Myocyte (in vitro differentiated cells): ENCODE measurements around the gene PDGFRB. TPM values are rescaled to one million over a fixed set of nuclear protein-coding genes. Genes with fewer than 3 reads are reported as not detected.

Experiments
- DNase-seq: peaks from one replicate; pipeline ENCODE4 v3.0.0-alpha.2; 2012; ENCODE audit warnings: low read depth
- total RNA-seq: library from RNA; depleted of rRNA; stranded (reverse); fragments of >200 nt; gene quantifications from 2 replicates; pipeline ENCODE4 v1.2.3, GENCODE V29; 2014

The PDGFRB gene
- total RNA-seq, 1 donor from 2014 or later: 26.1 TPM

DNA sequence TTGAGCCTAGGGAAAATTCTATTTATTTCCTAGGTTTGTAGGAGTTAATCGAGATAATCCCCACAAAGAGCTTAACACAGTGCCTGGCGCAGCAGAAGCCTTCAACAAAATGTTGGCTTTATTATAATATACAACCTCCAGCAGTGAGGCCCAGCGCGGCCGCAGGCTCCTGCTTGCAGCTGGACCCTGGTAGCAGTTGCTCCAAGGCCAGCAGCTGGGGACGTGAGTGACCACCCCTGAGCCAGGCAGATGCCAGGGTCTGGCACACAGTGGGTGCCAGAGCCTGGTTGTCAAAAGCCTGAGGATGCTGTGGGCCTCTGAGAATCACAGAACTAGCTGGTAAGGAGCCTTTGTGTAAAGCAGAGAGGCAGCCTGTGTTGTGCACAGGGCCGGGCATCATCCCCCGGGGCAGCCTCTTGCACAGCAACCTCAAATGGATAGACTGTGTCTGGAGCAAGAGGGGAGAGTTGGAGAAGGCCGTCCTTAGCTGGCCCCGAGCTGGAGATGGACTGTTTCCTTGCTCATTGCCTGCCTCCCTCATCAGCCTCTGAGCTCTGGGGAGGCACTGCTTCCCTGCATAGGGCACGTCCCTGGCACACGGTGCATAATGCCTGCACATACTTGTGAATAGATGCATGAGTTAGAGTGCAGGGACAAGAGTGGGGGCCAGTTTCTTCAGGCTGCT lies 86.5 kb downstream of the PDGFRB start:
- no peak for DNase-seq

- no peak for DNase-seq
These were observed 87.2 kb downstream of the PDGFRB start for GRCh38 chr5:150068472-150068871.

DNA sequence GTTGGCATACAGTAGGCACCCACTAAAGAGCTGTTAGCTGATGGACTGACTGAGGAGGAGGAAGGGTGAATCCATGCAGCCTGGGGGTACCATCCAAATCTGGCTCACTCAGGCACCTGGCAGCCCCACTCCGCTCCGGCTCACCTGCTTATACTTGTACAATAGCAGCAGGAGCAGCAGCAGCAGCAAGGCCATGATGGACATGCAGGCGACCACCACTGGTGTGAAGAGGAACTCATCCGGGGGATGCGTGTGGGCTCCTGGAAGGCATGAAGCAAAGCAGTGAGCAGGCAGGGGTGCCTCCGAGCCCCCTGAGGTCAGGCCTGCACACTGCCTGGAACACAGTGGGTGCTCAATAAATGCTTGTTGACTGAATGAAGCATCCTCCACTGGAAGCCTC lies 87.6 kb downstream of the PDGFRB start:
- no peak for DNase-seq

- DNase-seq: no peak
These were observed 88.2 kb downstream of the PDGFRB start for GRCh38 chr5:150067405-150067960.

DNA sequence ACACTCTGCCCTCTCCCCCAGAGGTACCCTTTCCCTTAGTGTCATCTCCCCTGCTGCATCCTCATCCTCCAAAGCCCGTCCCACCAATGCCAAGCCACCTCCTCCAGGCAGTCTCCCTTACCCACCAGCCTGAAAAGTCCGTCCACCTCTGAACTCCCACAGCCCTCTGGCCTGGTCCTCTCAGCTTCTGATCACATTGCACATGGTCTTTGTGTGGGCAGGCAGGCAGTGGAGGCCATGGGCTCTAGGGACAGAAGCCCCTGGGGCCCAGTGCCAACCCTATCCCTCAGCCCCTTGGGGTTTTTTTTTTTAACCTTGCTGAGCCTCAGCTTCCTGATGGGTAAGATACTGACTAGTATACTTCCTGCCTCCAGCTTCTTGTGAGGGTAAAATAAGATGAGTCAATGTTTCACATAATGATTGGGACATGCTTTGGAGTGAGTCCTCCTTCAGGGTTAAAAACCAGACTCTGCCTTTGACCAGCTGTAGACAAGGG lies 88.7 kb downstream of the PDGFRB start:
- DNase-seq: no peak

- no peak for DNase-seq
These were observed 89.2 kb downstream of the PDGFRB start for GRCh38 chr5:150066436-150066835.

DNA sequence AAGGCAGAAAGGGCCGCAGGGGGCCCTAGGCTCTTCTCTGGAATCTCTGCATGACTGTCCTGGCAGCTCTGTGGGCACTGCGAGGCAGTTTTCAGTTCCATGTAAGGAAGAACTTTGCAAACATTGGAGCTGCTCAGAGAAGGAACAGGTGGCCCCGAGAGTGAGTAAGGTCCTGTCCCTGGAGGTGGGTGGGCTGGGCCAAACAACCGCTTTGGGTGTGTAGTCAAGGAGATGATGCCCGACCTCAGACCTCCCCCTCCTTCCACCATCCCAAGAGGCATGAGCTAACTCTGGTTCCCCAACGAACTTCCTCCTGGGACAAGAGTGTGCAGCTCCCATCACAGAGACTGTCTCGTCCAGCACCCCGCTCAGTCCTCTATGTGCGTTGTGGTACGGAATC lies 89.8 kb downstream of the PDGFRB start:
- DNase-seq: no peak

DNA sequence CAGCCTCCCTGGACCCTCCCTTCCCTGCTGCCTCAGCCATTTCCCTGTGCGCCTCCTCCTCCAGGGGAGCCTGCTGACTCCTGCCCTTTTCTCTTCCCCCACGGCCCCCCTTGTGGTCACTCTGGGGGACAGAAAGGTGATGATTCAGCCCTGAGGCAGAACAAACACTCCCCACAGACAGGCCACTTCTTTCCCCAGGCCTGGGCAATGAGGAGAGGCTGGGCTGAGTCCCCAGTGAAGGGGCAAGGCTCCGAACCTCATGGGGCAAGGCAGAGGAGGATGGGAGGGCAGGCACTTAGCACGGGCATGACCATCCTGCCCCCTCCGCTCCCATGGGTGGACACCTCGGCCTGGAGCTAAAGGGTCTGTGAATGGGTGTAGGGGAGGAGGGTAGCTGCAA lies 90.3 kb downstream of the PDGFRB start:
- no peak for DNase-seq

DNA sequence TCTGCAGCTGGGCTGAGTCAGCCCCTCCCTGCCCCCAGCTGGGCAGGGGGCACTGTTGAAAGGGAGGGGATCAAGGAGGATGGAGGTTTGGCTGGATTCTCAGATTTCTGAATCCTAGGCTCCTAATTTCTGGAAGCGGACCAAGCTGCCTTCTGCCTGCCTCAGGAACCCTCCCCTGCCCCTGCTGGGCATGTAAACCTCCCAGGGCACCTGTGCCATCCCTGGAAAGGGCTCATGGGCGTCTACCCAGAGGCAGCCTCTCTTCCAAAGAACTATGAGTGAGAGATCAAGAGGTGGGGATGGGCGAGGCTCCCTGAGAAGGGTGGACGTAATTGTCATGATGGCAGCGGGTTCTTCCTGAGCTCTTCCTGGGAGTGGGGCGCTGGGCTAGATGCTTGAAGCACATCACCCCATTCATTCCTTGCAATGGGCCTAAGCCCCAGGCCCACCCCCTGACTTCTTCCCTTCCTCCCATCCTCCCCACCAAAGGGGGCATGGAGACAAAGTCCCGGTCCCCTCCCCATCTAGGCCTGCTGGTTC lies 90.9 kb downstream of the PDGFRB start:
- DNase-seq: no peak

Other genes starting within 250 kb of the PDGFRB start
- gene PDE6A, start 211.1 kb downstream of the PDGFRB start, total RNA-seq: 0.35 and 0.47 TPM in 2 replicates
- gene SLC26A2, start 195.1 kb downstream of the PDGFRB start, total RNA-seq: 14.2 and 16.9 TPM in 2 replicates
- 5.0 and 6.7 TPM in 2 replicates for gene TIGD6, start 155.2 kb downstream of the PDGFRB start, total RNA-seq
- gene HMGXB3, start 155.1 kb downstream of the PDGFRB start, total RNA-seq: 43.3 and 48.1 TPM in 2 replicates
- gene CSF1R, start 69.3 kb downstream of the PDGFRB start, total RNA-seq: not detected in 2 replicates
- gene CDX1, start 10.9 kb upstream of the PDGFRB start, total RNA-seq: 0.36 TPM in 1 of 2 replicates, not detected in the other
- gene SLC6A7, start 34.2 kb upstream of the PDGFRB start, total RNA-seq: 0.10 TPM in 1 of 2 replicates, not detected in the other
- gene CAMK2A, start 133.9 kb upstream of the PDGFRB start, total RNA-seq: 5.0 and 8.6 TPM in 2 replicates
- 1.7 and 2.4 TPM in 2 replicates for gene ARSI, start 147.1 kb upstream of the PDGFRB start, total RNA-seq
- gene TCOF1, start 201.9 kb upstream of the PDGFRB start, total RNA-seq: 24.8 and 33.4 TPM in 2 replicates